Coronary artery (tissue), 2 donors: ENCODE results near the gene AKAP3.

Experiments
- DNase-seq: peaks from one replicate; pipeline ENCODE4 v3.0.0-alpha.2; 2017; ENCODE audit warnings: low spot score
- H3K27ac ChIP-seq, 2 donors: fragments of 200-600 bp; sonication (generic); one replicate each; pipeline ENCODE4 v1.5.1; 2016 to 2019
- H3K4me3 ChIP-seq: fragments of 200-600 bp; sonication (generic); 2 replicates; pipeline ENCODE4 v1.5.1; 2016; ENCODE audit warnings: mild to moderate bottlenecking, moderate library complexity
- CTCF ChIP-seq: fragments of 200-600 bp; sonication (generic); IDR thresholded peaks from one replicate; pipeline ENCODE4 v1.5.1; 2019; ENCODE audit warnings: antibody characterized with exemption

AKAP3 gene

GRCh38 chr12:4648501-4649357 lies at the start of gene AKAP3, which contains the start of gene NDUFA9:
AKAP3 (minus strand) TSS chr12:4649051; CDS start chr12:4638196, 10,855 bp downstream.
NDUFA9 (plus strand) TSS chr12:4649114; CDS start chr12:4649127, 13 bp downstream.
- peak within 1 kb of the TSS; percentile 73 to 79 for H3K27ac ChIP-seq
- peak; percentile 81 for DNase-seq
- TF ChIP-seq CTCF, result no peak
- H3K4me3 ChIP-seq, result peak within 1 kb of the TSS; percentile 88

- no peak for DNase-seq
- H3K4me3 ChIP-seq, result no peak overlapping the region
- no peak for TF ChIP-seq CTCF
- no peak overlapping the region for H3K27ac ChIP-seq
These were observed 41.9 kb upstream of the AKAP3 start for GRCh38 chr12:4690760-4691159.

- no peak overlapping the region for H3K4me3 ChIP-seq
- DNase-seq, result no peak
- TF ChIP-seq CTCF, result no peak
These were observed 36.5 kb upstream of the AKAP3 start for GRCh38 chr12:4685317-4685716.

GRCh38 chr12:4681732-4682131 lies 32.9 kb upstream of the AKAP3 start:
- no peak for DNase-seq
- H3K27ac ChIP-seq, result no peak overlapping the region
- TF ChIP-seq CTCF, result no peak
- no peak overlapping the region for H3K4me3 ChIP-seq

More at GRCh38 chr12:4685317-4685716, 36.5 kb upstream of the AKAP3 start:
- no peak overlapping the region for H3K27ac ChIP-seq

- Histone ChIP-seq H3K27ac (no peak overlapping the region), H3K4me3 (no peak overlapping the region)
- no peak for DNase-seq
- TF ChIP-seq CTCF, result no peak
These were observed 30.9 kb upstream of the AKAP3 start for GRCh38 chr12:4679711-4680110.

GRCh38 chr12:4665236-4665635 lies 16.4 kb upstream of the AKAP3 start:
- TF ChIP-seq CTCF, result no peak
- Histone ChIP-seq H3K27ac (no peak overlapping the region), H3K4me3 (no peak overlapping the region)
- DNase-seq, result no peak

- no peak overlapping the region for H3K27ac ChIP-seq
- no peak for TF ChIP-seq CTCF
- DNase-seq, result no peak
These were observed 15.2 kb upstream of the AKAP3 start for GRCh38 chr12:4663971-4664505.

More at GRCh38 chr12:4663971-4664505, 15.2 kb upstream of the AKAP3 start:
- no peak overlapping the region for H3K4me3 ChIP-seq
